Stimulated activated memory B cell treated with anti-CD40 and anti-IgM and Interleukin-4, amounts not matched to agents 10 μg/mL and 1 μg/mL and 100 μg/mL, for 72 hours (primary cell): Measurements from ENCODE around the gene PARP9.

Experiments used
- ATAC-seq: fragments of 150-1000 bp; cut with Tn5 transposase; 2 replicates; pipeline ENCODE4 v1.10.0; 2021
- H3K27ac Mint-ChIP-seq: one replicate; pipeline ENCODE4 v1.8.0; 2022; ENCODE audit warnings: mild to moderate bottlenecking, mixed read lengths
- H3K27me3 Mint-ChIP-seq: one replicate; pipeline ENCODE4 v1.8.0; 2022; ENCODE audit warnings: mixed read lengths
- H3K36me3 Mint-ChIP-seq: one replicate; pipeline ENCODE4 v1.8.0; 2022; ENCODE audit warnings: mixed read lengths
- H3K4me1 Mint-ChIP-seq: one replicate; pipeline ENCODE4 v1.8.0; 2022; ENCODE audit warnings: mixed read lengths
- H3K4me3 Mint-ChIP-seq: one replicate; pipeline ENCODE4 v1.8.0; 2022; ENCODE audit warnings: mild to moderate bottlenecking, moderate library complexity, mixed read lengths
- H3K9me3 Mint-ChIP-seq: one replicate; pipeline ENCODE4 v1.8.0; 2022; ENCODE audit warnings: mixed read lengths

PARP9 gene

GRCh38 chr3:122555275-122556071, 8.6 kb downstream of the PARP9 start:
- peaks cover 65% of the 10 kb centered on the region for H3K36me3 Mint-ChIP-seq
- H3K27me3 Mint-ChIP-seq = no peaks in the 10 kb centered on the region
- H3K4me1 Mint-ChIP-seq = peaks cover 9% of the 10 kb centered on the region
- ATAC-seq = no peak
- no peaks in the 10 kb centered on the region for H3K9me3 Mint-ChIP-seq
- H3K27ac Mint-ChIP-seq = no peak overlapping the region
- no peak overlapping the region for H3K4me3 Mint-ChIP-seq

- no peak for ATAC-seq
- H3K9me3 Mint-ChIP-seq = no peaks in the 10 kb centered on the region
- peaks cover 69% of the 10 kb centered on the region for H3K36me3 Mint-ChIP-seq
- H3K27ac Mint-ChIP-seq = no peak overlapping the region
- no peak overlapping the region for H3K4me3 Mint-ChIP-seq
- H3K4me1 Mint-ChIP-seq = no peaks in the 10 kb centered on the region
- no peaks in the 10 kb centered on the region for H3K27me3 Mint-ChIP-seq
These were observed 10.9 kb downstream of the PARP9 start for GRCh38 chr3:122553171-122553570.

- Mint-ChIP-seq H3K36me3 (peaks cover 65% of the 10 kb centered on the region), H3K4me3 (no peak overlapping the region), H3K27ac (no peak overlapping the region), H3K9me3 (no peaks in the 10 kb centered on the region), H3K4me1 (no peaks in the 10 kb centered on the region), H3K27me3 (no peaks in the 10 kb centered on the region)
- no peak for ATAC-seq
These were observed 15.5 kb downstream of the PARP9 start for GRCh38 chr3:122548619-122549018.

GRCh38 chr3:122548076-122548475, 16.0 kb downstream of the PARP9 start:
- no peaks in the 10 kb centered on the region for H3K27me3 Mint-ChIP-seq
- no peaks in the 10 kb centered on the region for H3K4me1 Mint-ChIP-seq
- H3K9me3 Mint-ChIP-seq = no peaks in the 10 kb centered on the region
- ATAC-seq = no peak
- no peak overlapping the region for H3K27ac Mint-ChIP-seq
- H3K36me3 Mint-ChIP-seq = peaks cover 64% of the 10 kb centered on the region
- H3K4me3 Mint-ChIP-seq = no peak overlapping the region

GRCh38 chr3:122546151-122546550, 17.9 kb downstream of the PARP9 start:
- H3K36me3 Mint-ChIP-seq = peaks cover 56% of the 10 kb centered on the region
- no peaks in the 10 kb centered on the region for H3K4me1 Mint-ChIP-seq
- no peaks in the 10 kb centered on the region for H3K9me3 Mint-ChIP-seq
- ATAC-seq = no peak
- no peaks in the 10 kb centered on the region for H3K27me3 Mint-ChIP-seq
- no peak overlapping the region for H3K4me3 Mint-ChIP-seq
- no peak overlapping the region for H3K27ac Mint-ChIP-seq

GRCh38 chr3:122538956-122539490, 25.1 kb downstream of the PARP9 start:
- no peak for ATAC-seq
- no peak overlapping the region for H3K4me3 Mint-ChIP-seq
- H3K36me3 Mint-ChIP-seq = peaks cover 65% of the 10 kb centered on the region
- H3K9me3 Mint-ChIP-seq = no peaks in the 10 kb centered on the region
- no peaks in the 10 kb centered on the region for H3K4me1 Mint-ChIP-seq
- no peaks in the 10 kb centered on the region for H3K27me3 Mint-ChIP-seq
- H3K27ac Mint-ChIP-seq = no peak overlapping the region

- no peak overlapping the region for H3K27ac Mint-ChIP-seq
- H3K36me3 Mint-ChIP-seq = peaks cover 75% of the 10 kb centered on the region
- peaks cover 12% of the 10 kb centered on the region for H3K4me1 Mint-ChIP-seq
- no peak for ATAC-seq
- no peaks in the 10 kb centered on the region for H3K27me3 Mint-ChIP-seq
- H3K9me3 Mint-ChIP-seq = no peaks in the 10 kb centered on the region
- H3K4me3 Mint-ChIP-seq = no peak overlapping the region
These were observed 27.5 kb downstream of the PARP9 start for GRCh38 chr3:122536632-122537001.

- no peaks in the 10 kb centered on the region for H3K9me3 Mint-ChIP-seq
- ATAC-seq = no peak
- H3K4me3 Mint-ChIP-seq = no peak overlapping the region
- peaks cover 77% of the 10 kb centered on the region for H3K36me3 Mint-ChIP-seq
- no peak overlapping the region for H3K27ac Mint-ChIP-seq
- H3K4me1 Mint-ChIP-seq = peaks cover 12% of the 10 kb centered on the region
- no peaks in the 10 kb centered on the region for H3K27me3 Mint-ChIP-seq
These were observed 28.0 kb downstream of the PARP9 start for GRCh38 chr3:122535964-122536631.

- Mint-ChIP-seq H3K36me3 (peaks cover 70% of the 10 kb centered on the region), H3K4me3 (no peak overlapping the region), H3K27me3 (no peaks in the 10 kb centered on the region), H3K27ac (peak overlapping the region; percentile 22), H3K9me3 (no peaks in the 10 kb centered on the region), H3K4me1 (peaks cover 12% of the 10 kb centered on the region)
- ATAC-seq = peak; percentile 98
These were observed 30.2 kb downstream of the PARP9 start for GRCh38 chr3:122533931-122534334.

- no peak overlapping the region for H3K4me3 Mint-ChIP-seq
- H3K4me1 Mint-ChIP-seq = peaks cover 12% of the 10 kb centered on the region
- no peaks in the 10 kb centered on the region for H3K9me3 Mint-ChIP-seq
- ATAC-seq = peak; percentile 49
- peaks cover 65% of the 10 kb centered on the region for H3K36me3 Mint-ChIP-seq
- H3K27me3 Mint-ChIP-seq = no peaks in the 10 kb centered on the region
- peak overlapping the region; percentile 22 for H3K27ac Mint-ChIP-seq
These were observed 30.6 kb downstream of the PARP9 start for GRCh38 chr3:122533480-122533879.

GRCh38 chr3:122530164-122530563, 33.9 kb downstream of the PARP9 start:
- no peak overlapping the region for H3K4me3 Mint-ChIP-seq
- H3K27me3 Mint-ChIP-seq = no peaks in the 10 kb centered on the region
- no peak overlapping the region for H3K27ac Mint-ChIP-seq
- H3K9me3 Mint-ChIP-seq = no peaks in the 10 kb centered on the region
- H3K36me3 Mint-ChIP-seq = peaks cover 54% of the 10 kb centered on the region
- ATAC-seq = no peak
- H3K4me1 Mint-ChIP-seq = peaks cover 12% of the 10 kb centered on the region

GRCh38 chr3:122523317-122523716, 40.8 kb downstream of the PARP9 start:
- Mint-ChIP-seq H3K36me3 (peaks cover 12% of the 10 kb centered on the region), H3K9me3 (no peaks in the 10 kb centered on the region), H3K4me3 (no peak overlapping the region), H3K27ac (no peak overlapping the region), H3K27me3 (no peaks in the 10 kb centered on the region), H3K4me1 (no peaks in the 10 kb centered on the region)
- ATAC-seq = no peak

- no peak for ATAC-seq
- Mint-ChIP-seq H3K27ac (no peak overlapping the region), H3K36me3 (no peaks in the 10 kb centered on the region), H3K4me1 (no peaks in the 10 kb centered on the region), H3K4me3 (no peak overlapping the region), H3K27me3 (no peaks in the 10 kb centered on the region), H3K9me3 (no peaks in the 10 kb centered on the region)
These were observed 43.2 kb downstream of the PARP9 start for GRCh38 chr3:122520861-122521260.

GRCh38 chr3:122519693-122520092, 44.4 kb downstream of the PARP9 start:
- H3K4me3 Mint-ChIP-seq = no peak overlapping the region
- H3K27ac Mint-ChIP-seq = no peak overlapping the region
- no peak for ATAC-seq
- peaks cover 7% of the 10 kb centered on the region for H3K4me1 Mint-ChIP-seq
- no peaks in the 10 kb centered on the region for H3K36me3 Mint-ChIP-seq
- no peaks in the 10 kb centered on the region for H3K27me3 Mint-ChIP-seq
- no peaks in the 10 kb centered on the region for H3K9me3 Mint-ChIP-seq

GRCh38 chr3:122516846-122517360, 47.2 kb downstream of the PARP9 start:
- no peak for ATAC-seq
- Mint-ChIP-seq H3K9me3 (no peaks in the 10 kb centered on the region), H3K27ac (no peak overlapping the region), H3K4me3 (no peak overlapping the region), H3K4me1 (peaks cover 28% of the 10 kb centered on the region), H3K36me3 (no peaks in the 10 kb centered on the region), H3K27me3 (no peaks in the 10 kb centered on the region)

- peaks cover 8% of the 10 kb centered on the region for H3K36me3 Mint-ChIP-seq
- no peak overlapping the region for H3K4me3 Mint-ChIP-seq
- H3K27ac Mint-ChIP-seq = no peak overlapping the region
- no peaks in the 10 kb centered on the region for H3K9me3 Mint-ChIP-seq
- no peak for ATAC-seq
- H3K4me1 Mint-ChIP-seq = peaks cover 38% of the 10 kb centered on the region
- no peaks in the 10 kb centered on the region for H3K27me3 Mint-ChIP-seq
These were observed 48.2 kb downstream of the PARP9 start for GRCh38 chr3:122515870-122516269.
